SJSA1 (cell line): Measurements from ENCODE around the gene WHAMM. TPM values are rescaled to one million over a fixed set of nuclear protein-coding genes. Genes with fewer than 3 reads are reported as not detected.
A peak's percentile ranks its signal among the peaks of the same experiment; 100 is the strongest.
"Not testable (repeated sequence)": the region's sequence is repeated elsewhere in the genome, so short reads cannot be mapped to it uniquely, and the experiment has no call there.

Experiments used
- DNase-seq, 2 experiments: peaks; one replicate each; pipeline ENCODE4 v3.0.0-alpha.2; 2015 to 2020; ENCODE audit warnings: low spot score in 2 of 2, low read depth in 1 of 2
- H3K27ac ChIP-seq: fragments of 250-450 bp; sonication (Bioruptor Pico); 2 replicates; pipeline ENCODE4 v1.5.1; 2020; ENCODE audit warnings: mild to moderate bottlenecking, moderate library complexity
- H3K27me3 ChIP-seq: fragments of 250-450 bp; sonication (Bioruptor Pico); replicated peaks from 2 replicates; pipeline ENCODE4 v1.5.1; 2020; ENCODE audit warnings: mild to moderate bottlenecking, moderate library complexity
- H3K36me3 ChIP-seq: fragments of 250-450 bp; sonication (Bioruptor Pico); 2 replicates; pipeline ENCODE4 v1.5.1; 2020; ENCODE audit warnings: mild to moderate bottlenecking
- H3K4me1 ChIP-seq: fragments of 250-450 bp; sonication (Bioruptor Pico); replicated peaks from 2 replicates; pipeline ENCODE4 v1.6.1; 2021; ENCODE audit warnings: mild to moderate bottlenecking
- H3K4me3 ChIP-seq: fragments of 250-450 bp; sonication (Bioruptor Pico); 2 replicates; pipeline ENCODE4 v1.5.1; 2020; ENCODE audit warnings: mild to moderate bottlenecking
- H3K9me3 ChIP-seq: fragments of 250-450 bp; sonication (Bioruptor Pico); replicated peaks from 2 replicates; pipeline ENCODE4 v1.5.1; 2020; ENCODE audit warnings: mild to moderate bottlenecking
- total RNA-seq: library from RNA; depleted of rRNA; stranded (reverse); fragments of >200 nt; shearing (Covaris generic); gene quantifications from 2 replicates; pipeline ENCODE4 v1.2.3, GENCODE V29; 2014; rRNA removed

WHAMM gene, protein sequence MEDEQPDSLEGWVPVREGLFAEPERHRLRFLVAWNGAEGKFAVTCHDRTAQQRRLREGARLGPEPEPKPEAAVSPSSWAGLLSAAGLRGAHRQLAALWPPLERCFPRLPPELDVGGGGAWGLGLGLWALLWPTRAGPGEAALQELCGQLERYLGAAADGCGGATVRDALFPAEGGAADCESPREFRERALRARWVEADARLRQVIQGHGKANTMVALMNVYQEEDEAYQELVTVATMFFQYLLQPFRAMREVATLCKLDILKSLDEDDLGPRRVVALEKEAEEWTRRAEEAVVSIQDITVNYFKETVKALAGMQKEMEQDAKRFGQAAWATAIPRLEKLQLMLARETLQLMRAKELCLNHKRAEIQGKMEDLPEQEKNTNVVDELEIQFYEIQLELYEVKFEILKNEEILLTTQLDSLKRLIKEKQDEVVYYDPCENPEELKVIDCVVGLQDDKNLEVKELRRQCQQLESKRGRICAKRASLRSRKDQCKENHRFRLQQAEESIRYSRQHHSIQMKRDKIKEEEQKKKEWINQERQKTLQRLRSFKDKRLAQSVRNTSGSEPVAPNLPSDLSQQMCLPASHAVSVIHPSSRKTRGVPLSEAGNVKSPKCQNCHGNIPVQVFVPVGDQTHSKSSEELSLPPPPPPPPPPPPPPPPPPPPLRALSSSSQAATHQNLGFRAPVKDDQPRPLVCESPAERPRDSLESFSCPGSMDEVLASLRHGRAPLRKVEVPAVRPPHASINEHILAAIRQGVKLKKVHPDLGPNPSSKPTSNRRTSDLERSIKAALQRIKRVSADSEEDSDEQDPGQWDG
- total RNA-seq, result 4.7 and 4.8 TPM in 2 replicates

DNA sequence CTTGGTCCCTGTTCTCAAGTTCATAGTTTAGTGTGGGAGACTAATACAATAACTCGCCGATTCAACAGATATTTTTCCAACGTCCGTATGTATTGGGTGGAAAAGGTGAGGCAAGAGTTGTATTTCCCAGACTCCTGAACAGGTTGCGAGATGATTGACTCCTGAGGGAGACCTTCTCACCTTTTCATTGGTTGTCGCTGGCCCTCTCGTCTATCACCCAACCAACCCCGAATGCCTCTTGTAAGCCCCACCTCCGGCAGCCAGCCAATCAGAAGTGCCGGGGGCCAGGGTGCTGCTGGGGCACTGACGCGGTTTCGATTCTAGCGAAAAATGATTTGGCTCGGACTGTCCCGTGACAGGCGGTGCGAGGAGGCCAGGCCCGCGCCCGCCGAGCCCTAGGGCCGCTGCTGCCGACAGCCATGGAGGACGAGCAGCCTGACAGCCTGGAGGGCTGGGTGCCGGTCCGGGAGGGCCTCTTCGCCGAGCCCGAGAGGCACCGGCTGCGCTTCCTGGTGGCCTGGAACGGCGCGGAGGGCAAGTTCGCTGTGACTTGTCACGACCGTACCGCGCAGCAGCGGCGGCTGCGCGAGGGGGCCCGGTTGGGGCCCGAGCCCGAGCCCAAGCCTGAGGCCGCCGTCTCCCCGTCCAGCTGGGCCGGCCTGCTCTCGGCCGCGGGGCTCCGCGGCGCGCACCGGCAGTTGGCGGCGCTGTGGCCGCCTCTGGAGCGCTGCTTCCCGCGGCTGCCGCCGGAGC is at the start of gene WHAMM:
Gene WHAMM, plus strand, starts transcription at position 321 of the 753 bp plus-strand sequence. Its CDS starts 99 bp downstream, at position 420.
- H3K27me3 ChIP-seq, result peaks cover 3% of the 10 kb centered on the region; the same call in 1 of the 2 replicates
- DNase-seq, result peak; percentile 94 to 98
- peaks cover 30% of the 10 kb centered on the region for H3K36me3 ChIP-seq
- H3K9me3 ChIP-seq, result no peaks in the 10 kb centered on the region
- H3K4me3 ChIP-seq, result peak within 1 kb of the TSS; percentile 90
- peaks cover 5% of the 10 kb centered on the region; the same call in 1 of the 2 replicates for H3K4me1 ChIP-seq
- peak within 1 kb of the TSS; percentile 85 for H3K27ac ChIP-seq

GRCh38 chr15:82763361-82764116 is 45.9 kb upstream of the WHAMM start:
- no peaks in the 10 kb centered on the region; the same call in 1 of the 2 replicates for H3K9me3 ChIP-seq
- no peak overlapping the region for H3K4me3 ChIP-seq
- peaks cover 24% of the 10 kb centered on the region for H3K36me3 ChIP-seq
- no peak for DNase-seq
- H3K27me3 ChIP-seq, result no peaks in the 10 kb centered on the region
- no peaks in the 10 kb centered on the region for H3K4me1 ChIP-seq
- H3K27ac ChIP-seq, result no peak overlapping the region

GRCh38 chr15:82764117-82764490 is 45.3 kb upstream of the WHAMM start:
- H3K27me3 ChIP-seq, result no peaks in the 10 kb centered on the region
- DNase-seq, result peak in 1 of 2 experiments; percentile 3
- H3K9me3 ChIP-seq, result no peaks in the 10 kb centered on the region; the same call in 1 of the 2 replicates
- no peak overlapping the region for H3K27ac ChIP-seq
- no peaks in the 10 kb centered on the region for H3K4me1 ChIP-seq
- no peak overlapping the region for H3K4me3 ChIP-seq
- H3K36me3 ChIP-seq, result peaks cover 18% of the 10 kb centered on the region

GRCh38 chr15:82764740-82765139 is 44.7 kb upstream of the WHAMM start:
- Histone ChIP-seq H3K4me1 (no peaks in the 10 kb centered on the region), H3K36me3 (peaks cover 15% of the 10 kb centered on the region), H3K9me3 (no peaks in the 10 kb centered on the region; the same call in 1 of the 2 replicates), H3K27me3 (no peaks in the 10 kb centered on the region), H3K4me3 (no peak overlapping the region), H3K27ac (no peak overlapping the region)
- peak in 1 of 2 experiments; percentile 32 for DNase-seq

DNA sequence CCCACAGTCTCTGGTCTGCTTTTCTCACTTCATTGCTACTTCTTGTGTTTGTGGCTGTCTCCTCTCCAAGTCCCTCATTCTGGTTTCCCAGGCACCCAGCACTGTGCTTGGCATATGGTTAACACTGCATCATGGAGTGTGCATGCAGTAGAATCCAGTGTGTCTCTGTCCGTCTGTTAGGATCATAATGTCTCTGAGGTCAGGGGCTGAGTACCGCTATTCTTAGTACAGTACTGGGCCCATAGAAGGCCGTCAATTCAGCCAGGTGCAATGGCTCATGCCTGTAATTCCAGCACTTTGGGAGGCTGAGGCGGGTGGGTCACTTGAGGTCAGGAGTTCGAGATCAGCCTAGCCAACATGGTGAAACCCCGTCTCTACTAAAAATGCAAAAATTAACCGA is 43.2 kb upstream of the WHAMM start:
- H3K36me3 ChIP-seq, H3K4me1 ChIP-seq, DNase-seq, H3K9me3 ChIP-seq, H3K27ac ChIP-seq, H3K4me3 ChIP-seq, H3K27me3 ChIP-seq: not testable (repeated sequence)

- Histone ChIP-seq H3K27me3 (no peaks in the 10 kb centered on the region), H3K27ac (no peak overlapping the region), H3K4me3 (no peak overlapping the region), H3K9me3 (no peaks in the 10 kb centered on the region; the same call in 1 of the 2 replicates), H3K36me3 (no peaks in the 10 kb centered on the region), H3K4me1 (no peaks in the 10 kb centered on the region)
- DNase-seq, result peak in 1 of 2 experiments; percentile 2
Measured at GRCh38 chr15:82767163-82767829, 42.1 kb upstream of the WHAMM start.

DNA sequence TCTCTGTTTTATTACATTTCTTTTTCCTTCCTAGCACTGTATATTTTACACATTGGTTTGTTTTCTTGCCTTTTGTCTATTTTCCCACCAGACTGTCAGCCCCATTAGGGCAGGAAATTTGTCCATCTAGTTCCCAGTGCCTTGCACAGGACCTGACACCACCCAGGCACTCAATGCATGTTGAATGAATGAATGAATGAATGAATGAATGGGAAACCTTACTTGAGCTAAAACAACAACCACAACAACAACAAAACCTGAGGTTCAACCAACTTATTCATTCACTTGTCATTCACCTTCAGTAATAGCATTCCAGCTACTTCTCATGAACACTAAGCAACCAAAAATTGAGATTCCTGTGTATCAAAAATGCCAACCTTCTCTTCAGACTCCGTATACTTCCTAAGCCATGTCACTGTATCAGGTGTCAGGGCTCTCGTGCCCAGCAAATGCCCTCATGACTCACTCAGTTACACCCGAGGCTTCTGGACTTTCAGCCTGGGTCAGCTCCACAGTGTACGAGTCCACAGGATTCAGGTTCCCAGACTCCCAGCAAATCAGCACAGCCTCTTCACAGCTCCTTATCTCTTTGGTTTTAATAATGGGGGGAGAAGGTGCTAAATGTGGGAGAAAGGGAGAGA is 40.9 kb upstream of the WHAMM start:
- no peaks in the 10 kb centered on the region for H3K4me1 ChIP-seq
- no peak for DNase-seq
- no peak overlapping the region for H3K27ac ChIP-seq

GRCh38 chr15:82771789-82772607 is 37.4 kb upstream of the WHAMM start:
- no peaks in the 10 kb centered on the region for H3K36me3 ChIP-seq
- no peak for DNase-seq

More for the DNA sequence above, 40.9 kb upstream of the WHAMM start:
- no peaks in the 10 kb centered on the region for H3K36me3 ChIP-seq
- H3K27me3 ChIP-seq, result no peaks in the 10 kb centered on the region
- no peak overlapping the region for H3K4me3 ChIP-seq
- H3K9me3 ChIP-seq, result no peaks in the 10 kb centered on the region; the same call in 1 of the 2 replicates

DNA sequence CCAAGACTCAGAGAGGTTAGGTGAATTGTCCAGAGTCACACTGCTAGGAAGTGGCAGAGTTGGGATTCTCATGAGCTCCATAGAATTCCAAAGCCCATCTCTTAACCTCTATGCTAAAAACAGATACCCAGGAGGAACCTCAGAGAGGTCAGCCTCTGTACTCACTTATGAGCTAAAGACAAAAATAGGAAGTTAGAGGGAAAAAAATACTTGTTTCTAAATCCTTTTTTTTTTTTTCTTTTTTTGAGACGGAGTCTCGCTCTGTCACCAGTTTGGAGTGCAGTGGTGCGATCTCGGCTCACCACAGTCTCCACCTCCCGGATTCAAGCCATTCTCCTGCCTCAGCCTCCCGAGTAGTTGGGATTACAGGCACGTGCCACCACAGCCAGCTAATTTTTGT is 34.9 kb upstream of the WHAMM start:
- DNase-seq, result no peak
- no peak overlapping the region for H3K27ac ChIP-seq
- no peaks in the 10 kb centered on the region for H3K36me3 ChIP-seq
- H3K4me1 ChIP-seq, result no peaks in the 10 kb centered on the region
- no peak overlapping the region for H3K4me3 ChIP-seq
- no peaks in the 10 kb centered on the region for H3K27me3 ChIP-seq
- no peaks in the 10 kb centered on the region for H3K9me3 ChIP-seq

More at GRCh38 chr15:82771789-82772607, 37.4 kb upstream of the WHAMM start:
- Histone ChIP-seq H3K27me3 (no peaks in the 10 kb centered on the region), H3K27ac (no peak overlapping the region), H3K4me3 (no peak overlapping the region), H3K9me3 (no peaks in the 10 kb centered on the region; the same call in 1 of the 2 replicates), H3K4me1 (no peaks in the 10 kb centered on the region)

DNA sequence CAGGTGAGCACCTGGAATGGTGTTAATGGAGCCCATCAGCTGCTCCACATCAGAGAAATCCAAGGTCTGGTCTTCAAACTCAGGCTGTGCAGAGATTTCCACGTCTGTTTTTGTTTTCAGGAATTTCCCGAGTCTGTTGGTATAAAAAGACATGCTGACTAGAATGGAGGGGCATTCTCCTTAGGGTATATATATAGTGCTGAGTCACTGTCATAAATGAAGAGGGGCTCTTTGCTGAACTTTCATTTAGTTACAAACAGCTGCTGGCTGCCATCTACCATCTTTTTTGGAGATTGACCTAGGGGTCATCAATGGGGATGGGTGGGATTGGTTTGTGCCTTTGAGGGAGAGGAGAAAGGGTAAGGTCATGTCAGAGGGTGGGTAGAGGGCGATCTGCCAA is 30.7 kb upstream of the WHAMM start:
- H3K27me3 ChIP-seq, result no peaks in the 10 kb centered on the region

DNA sequence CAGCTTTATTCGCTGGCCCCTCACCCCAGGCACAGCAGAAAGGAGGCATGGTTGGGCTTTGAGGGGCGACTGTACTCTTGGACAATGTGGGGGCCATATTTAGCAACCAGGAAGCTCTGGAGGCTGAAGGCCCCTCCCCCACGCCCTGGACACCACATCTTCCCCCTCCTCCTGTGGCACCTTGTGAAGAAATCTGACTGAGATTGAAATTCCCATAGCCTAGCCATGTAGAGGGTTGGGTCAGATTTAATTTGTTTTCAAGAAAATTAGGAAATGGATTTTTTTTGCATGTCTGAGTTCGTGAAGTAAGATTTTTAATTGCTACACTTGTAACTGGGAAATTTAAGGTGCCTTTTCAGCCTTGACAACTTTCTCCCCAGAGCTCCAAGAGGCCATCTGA is 28.1 kb upstream of the WHAMM start:
- no peak overlapping the region for H3K4me3 ChIP-seq
- H3K27ac ChIP-seq, result no peak overlapping the region
- H3K9me3 ChIP-seq, result no peaks in the 10 kb centered on the region
- no peaks in the 10 kb centered on the region for H3K27me3 ChIP-seq
- no peaks in the 10 kb centered on the region for H3K36me3 ChIP-seq
- H3K4me1 ChIP-seq, result no peaks in the 10 kb centered on the region
- DNase-seq, result no peak

More for the DNA sequence above, 30.7 kb upstream of the WHAMM start:
- Histone ChIP-seq H3K4me3 (no peak overlapping the region), H3K36me3 (no peaks in the 10 kb centered on the region), H3K9me3 (no peaks in the 10 kb centered on the region), H3K27ac (no peak overlapping the region), H3K4me1 (no peaks in the 10 kb centered on the region)
- no peak for DNase-seq
